DOHH2 (cell line): ENCODE data around the gene C1QTNF2.

Source experiments
- H3F3A ChIP-seq: fragments of 200-600 bp; sonication (generic), shearing (Covaris generic); 2 replicates; pipeline ENCODE4 v1.6.0; 2016; ENCODE audit warnings: antibody characterized with exemption, mild to moderate bottlenecking; ENCODE audit not compliant: control insufficient read depth, insufficient read depth
- H3K27ac ChIP-seq: fragments of 200-600 bp; sonication (generic); 2 replicates; pipeline ENCODE4 v1.5.1; 2014; ENCODE audit warnings: low read depth, mild to moderate bottlenecking, low read length, moderate library complexity
- H3K27me3 ChIP-seq: fragments of 200-600 bp; sonication (generic); 2 replicates; pipeline ENCODE4 v1.6.1; 2014; ENCODE audit warnings: mild to moderate bottlenecking, low read length, mixed read lengths; ENCODE audit not compliant: control insufficient read depth
- H3K36me3 ChIP-seq: fragments of 200-600 bp; sonication (generic); 2 replicates; pipeline ENCODE4 v1.6.1; 2014; ENCODE audit warnings: mild to moderate bottlenecking, low read length, moderate library complexity, mixed read lengths; ENCODE audit not compliant: control insufficient read depth
- H3K4me1 ChIP-seq: fragments of 200-600 bp; sonication (generic); 2 replicates; pipeline ENCODE4 v1.6.1; 2014; ENCODE audit warnings: mild to moderate bottlenecking, low read length, mixed read lengths; ENCODE audit not compliant: control insufficient read depth
- H3K4me2 ChIP-seq: fragments of 200-600 bp; sonication (generic); 2 replicates; pipeline ENCODE4 v1.6.0; 2014; ENCODE audit warnings: mild to moderate bottlenecking, low read length, moderate library complexity
- H3K4me3 ChIP-seq: fragments of 200-600 bp; sonication (generic); 2 replicates; pipeline ENCODE4 v1.5.1; 2014; ENCODE audit warnings: mild to moderate bottlenecking, low read length, mixed read lengths
- H3K79me2 ChIP-seq: fragments of 200-600 bp; sonication (generic); 2 replicates; pipeline ENCODE4 v1.6.1; 2014; ENCODE audit warnings: mild to moderate bottlenecking, low read length, mixed read lengths; ENCODE audit not compliant: control insufficient read depth
- H3K9me2 ChIP-seq: fragments of 200-600 bp; sonication (generic); replicated peaks from 2 replicates; pipeline ENCODE4 v1.6.1; 2014; ENCODE audit warnings: mild to moderate bottlenecking, low read length, mixed read lengths; ENCODE audit not compliant: control insufficient read depth
- H3K9me3 ChIP-seq: fragments of 200-600 bp; sonication (generic); 2 replicates; pipeline ENCODE4 v1.6.1; 2014; ENCODE audit warnings: antibody characterized with exemption, low read length, mixed read lengths; ENCODE audit not compliant: control insufficient read depth, insufficient read depth
- H4K20me1 ChIP-seq: fragments of 200-600 bp; sonication (generic); 2 replicates; pipeline ENCODE4 v1.6.0; 2014; ENCODE audit warnings: low read depth, mild to moderate bottlenecking, antibody characterized with exemption, low read length, moderate library complexity; ENCODE audit not compliant: control insufficient read depth, insufficient read depth
- CTCF ChIP-seq: fragments of 200-600 bp; sonication (generic); IDR thresholded peaks from one replicate; pipeline ENCODE4 v1.5.1; 2014; ENCODE audit warnings: antibody characterized with exemption, mild to moderate bottlenecking, low read depth, low read length; ENCODE audit not compliant: poor library complexity, severe bottlenecking
- EZH2phosphoT487 ChIP-seq: fragments of 200-600 bp; sonication (generic); IDR thresholded peaks from 2 replicates; pipeline ENCODE4 v1.6.1; 2017; ENCODE audit warnings: borderline replicate concordance, mild to moderate bottlenecking, antibody characterized with exemption, low read length, moderate library complexity, mixed read lengths

C1QTNF2 gene

DNA sequence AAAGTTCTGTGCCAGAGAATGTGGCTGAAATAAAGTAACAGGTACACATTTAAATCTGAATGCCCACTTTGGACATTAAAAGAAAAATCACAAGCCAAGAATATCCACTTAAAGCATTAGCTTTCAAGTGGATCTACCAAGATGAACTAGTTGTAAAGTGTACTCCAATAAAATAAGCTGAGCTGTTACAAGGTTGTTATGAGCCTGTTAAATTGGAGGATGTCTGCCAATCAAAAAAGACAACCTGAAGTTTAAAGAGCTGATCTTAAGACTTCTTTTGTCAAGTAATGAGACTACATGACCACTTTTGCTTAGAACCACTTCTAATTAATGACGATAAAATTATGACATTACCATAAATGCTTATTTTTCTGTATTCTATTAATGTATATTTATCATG is 27.1 kb upstream of the C1QTNF2 start:
- H3K4me2 ChIP-seq: peak overlapping the region; percentile 4; the same call in 1 of the 2 replicates
- H4K20me1 ChIP-seq: no peaks in the 10 kb centered on the region
- H3K36me3 ChIP-seq: peaks cover 28% of the 10 kb centered on the region
- H3K4me1 ChIP-seq: peaks cover 17% of the 10 kb centered on the region
- 0 out of 2 replicates have a peak, but pooled peaks cover 11% of the 10 kb centered on the region for H3F3A ChIP-seq
- H3K9me2 ChIP-seq: no peaks in the 10 kb centered on the region
- TF ChIP-seq CTCF: no peak
- no peak for TF ChIP-seq EZH2phosphoT487
- peaks cover 50% of the 10 kb centered on the region for H3K79me2 ChIP-seq
- no peaks in the 10 kb centered on the region for H3K9me3 ChIP-seq
- H3K27ac ChIP-seq: no peak overlapping the region
- no peak overlapping the region for H3K4me3 ChIP-seq
- H3K27me3 ChIP-seq: no peaks in the 10 kb centered on the region

DNA sequence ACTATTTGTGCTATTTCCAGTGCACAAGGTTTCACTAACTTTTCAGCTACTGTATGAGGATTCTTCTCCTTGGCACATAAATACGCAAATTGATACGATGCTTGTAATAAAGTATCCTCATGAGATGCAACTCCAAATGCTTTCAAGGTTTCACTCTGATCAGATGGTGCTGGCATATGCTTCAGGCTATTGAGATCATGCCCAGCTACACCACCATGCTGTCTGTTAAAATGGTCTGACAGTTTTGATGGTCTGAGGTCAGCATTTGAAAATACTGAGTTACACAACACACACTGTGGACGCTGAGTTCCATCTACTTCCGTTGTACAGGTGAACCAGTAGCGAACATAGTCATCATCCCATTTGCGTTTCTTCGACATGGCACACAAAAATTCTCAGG is 24.7 kb upstream of the C1QTNF2 start:
- no peaks in the 10 kb centered on the region for H4K20me1 ChIP-seq
- no peaks in the 10 kb centered on the region for H3K9me3 ChIP-seq
- H3F3A ChIP-seq: peaks cover 6% of the 10 kb centered on the region; the same call in 1 of the 2 replicates
- TF ChIP-seq CTCF: no peak
- TF ChIP-seq EZH2phosphoT487: no peak
- H3K27ac ChIP-seq: no peak overlapping the region
- peaks cover 9% of the 10 kb centered on the region for H3K36me3 ChIP-seq
- no peak overlapping the region for H3K4me2 ChIP-seq
- H3K27me3 ChIP-seq: no peaks in the 10 kb centered on the region
- no peak overlapping the region for H3K4me3 ChIP-seq
- no peaks in the 10 kb centered on the region for H3K9me2 ChIP-seq
- peaks cover 11% of the 10 kb centered on the region for H3K4me1 ChIP-seq
- H3K79me2 ChIP-seq: peaks cover 47% of the 10 kb centered on the region

- Histone ChIP-seq H3K36me3 (peaks cover 7% of the 10 kb centered on the region; the same call in 1 of the 2 replicates), H3K9me2 (no peaks in the 10 kb centered on the region), H3K4me1 (no peaks in the 10 kb centered on the region), H3K27ac (no peak overlapping the region), H4K20me1 (no peaks in the 10 kb centered on the region), H3K27me3 (no peaks in the 10 kb centered on the region), H3K79me2 (peaks cover 12% of the 10 kb centered on the region), H3F3A (peaks cover 6% of the 10 kb centered on the region; the same call in 1 of the 2 replicates), H3K9me3 (peaks cover 13% of the 10 kb centered on the region; the same call in 1 of the 2 replicates), H3K4me2 (no peak overlapping the region), H3K4me3 (no peak overlapping the region)
- TF ChIP-seq EZH2phosphoT487 (no peak), CTCF (peak; percentile 56)
These were observed 20.6 kb upstream of the C1QTNF2 start for GRCh38 chr5:160390787-160391696.
